ENCODE measurements around the gene SLC25A13.
"Not testable (repeated sequence)": the region's sequence is repeated elsewhere in the genome, so short reads cannot be mapped to it uniquely, and the experiment has no call there.

SLC25A13 gene

GRCh38 chr7:96199421-96199820 is 122.5 kb downstream of the SLC25A13 start:
- no peak for DNase-seq

DNA sequence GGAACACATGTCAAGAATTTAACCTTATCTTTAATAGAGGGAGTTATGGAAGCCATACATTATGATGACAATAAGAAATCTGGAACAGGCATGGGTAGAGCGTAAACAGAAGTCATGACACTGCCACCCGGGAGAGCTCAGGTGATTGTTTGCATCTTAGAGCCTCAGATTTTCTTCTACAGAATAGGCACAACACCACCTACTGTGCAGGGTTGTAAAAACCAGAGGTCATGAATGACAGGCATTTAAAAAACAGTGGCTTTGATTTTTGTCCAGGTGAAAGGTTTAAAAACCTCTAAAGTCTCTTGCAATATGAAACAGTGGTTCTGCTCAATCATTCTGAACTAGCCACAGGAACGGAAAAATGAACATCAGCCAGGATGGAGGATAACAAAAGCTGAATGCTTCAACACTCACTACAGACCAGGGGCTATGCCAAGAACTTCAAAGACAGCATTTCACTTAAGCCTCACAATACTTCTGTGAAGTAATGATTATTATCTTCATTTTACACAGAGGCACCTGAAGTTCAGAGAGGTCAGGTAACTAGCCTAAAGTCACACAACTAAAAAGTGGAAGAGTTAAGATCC is 123.8 kb downstream of the SLC25A13 start:
- DNase-seq = no peak

GRCh38 chr7:96196676-96197075 is 125.2 kb downstream of the SLC25A13 start:
- DNase-seq = no peak

- no peak for DNase-seq
Observed at GRCh38 chr7:96189129-96189820, 132.6 kb downstream of the SLC25A13 start.

- DNase-seq = no peak
Observed at GRCh38 chr7:96188591-96188991, 133.3 kb downstream of the SLC25A13 start.

- no peak for DNase-seq
Observed at GRCh38 chr7:96188174-96188581, 133.7 kb downstream of the SLC25A13 start.

GRCh38 chr7:96187735-96188134 is 134.2 kb downstream of the SLC25A13 start:
- DNase-seq = no peak

DNA sequence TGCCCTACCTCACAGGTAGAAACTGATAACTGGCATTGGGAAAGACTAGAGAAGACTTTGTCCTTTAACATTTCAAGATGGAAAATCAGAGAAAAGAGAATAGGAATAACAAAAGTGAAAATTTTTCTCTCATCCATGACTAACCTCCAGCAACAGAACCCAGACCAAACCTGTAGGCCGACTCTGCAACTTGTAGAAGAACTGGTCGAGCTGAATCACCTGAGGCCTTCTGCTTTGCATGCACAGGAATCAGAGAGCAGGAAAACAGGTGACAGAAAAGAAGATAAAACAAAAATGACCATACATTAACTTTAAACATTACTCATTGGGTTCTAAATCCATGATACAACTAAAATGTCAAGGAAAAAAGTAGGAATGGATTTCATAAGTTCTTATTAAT is 137.1 kb downstream of the SLC25A13 start:
- DNase-seq = no peak

DNA sequence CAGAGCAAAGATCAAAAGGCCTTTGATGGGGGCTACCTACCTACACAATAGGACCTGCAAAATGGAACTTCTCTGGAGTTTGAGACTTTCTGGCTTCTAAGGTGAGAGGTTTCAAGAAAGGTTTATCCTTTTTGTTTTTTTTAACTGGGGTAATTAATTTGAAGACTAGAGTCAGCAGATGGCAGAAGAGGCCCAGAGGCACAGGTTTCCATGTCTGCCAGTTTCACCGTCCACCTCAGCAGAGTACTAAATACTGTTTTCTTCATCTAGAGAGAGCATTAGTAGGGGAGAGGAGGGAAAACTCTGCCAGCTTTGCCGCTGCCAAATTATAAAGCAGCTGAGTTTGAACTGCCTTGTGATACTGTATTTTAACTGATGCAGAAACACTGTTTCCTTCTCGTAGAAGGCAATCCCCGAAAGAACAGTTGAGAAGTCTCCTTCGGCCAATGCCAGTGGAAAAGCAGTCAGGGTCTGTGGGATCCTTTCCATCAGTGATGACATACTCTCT is 138.7 kb downstream of the SLC25A13 start:
- no peak for DNase-seq

- no peak for DNase-seq
Observed at GRCh38 chr7:96182424-96183158, 139.3 kb downstream of the SLC25A13 start.

DNA sequence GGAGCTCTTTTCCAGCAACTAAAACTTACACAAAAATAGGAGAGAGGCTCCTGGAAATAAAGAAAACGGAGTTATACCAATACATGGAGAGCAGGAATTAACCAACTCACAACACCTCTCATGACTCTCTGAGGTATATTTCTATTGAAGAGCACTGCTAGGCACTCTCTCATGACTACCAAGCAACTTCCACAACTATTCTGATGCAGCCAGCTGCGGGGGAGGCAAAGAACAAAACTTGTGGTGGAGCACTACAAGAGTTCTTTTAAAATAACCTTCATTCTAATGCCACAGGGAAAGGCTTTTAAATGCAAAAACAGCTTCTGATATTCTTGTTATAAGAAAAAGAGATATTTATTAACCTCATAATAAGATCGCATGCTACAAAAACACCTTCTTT is 140.7 kb downstream of the SLC25A13 start:
- DNase-seq = no peak

- DNase-seq = no peak
Observed at GRCh38 chr7:96179837-96180236, 142.1 kb downstream of the SLC25A13 start.

DNA sequence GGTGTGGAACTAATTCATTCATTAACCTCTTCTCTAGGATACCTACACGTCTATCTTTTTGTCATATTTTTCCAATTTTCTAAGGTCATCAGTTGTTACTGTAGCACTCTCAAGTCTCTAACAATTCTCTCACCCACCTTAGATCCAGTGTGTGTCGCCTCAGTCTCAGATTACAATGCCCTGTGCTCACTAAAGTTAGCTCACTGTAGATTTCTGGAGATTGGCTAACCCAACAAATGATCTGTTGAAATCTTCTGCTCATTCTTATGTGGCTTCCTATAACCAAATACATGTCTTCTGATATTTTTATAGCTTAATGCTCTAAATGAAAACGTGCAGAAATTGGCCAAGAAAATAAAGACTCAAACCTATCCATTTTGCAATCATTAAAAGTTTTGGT is 142.6 kb downstream of the SLC25A13 start:
- no peak for DNase-seq

DNA sequence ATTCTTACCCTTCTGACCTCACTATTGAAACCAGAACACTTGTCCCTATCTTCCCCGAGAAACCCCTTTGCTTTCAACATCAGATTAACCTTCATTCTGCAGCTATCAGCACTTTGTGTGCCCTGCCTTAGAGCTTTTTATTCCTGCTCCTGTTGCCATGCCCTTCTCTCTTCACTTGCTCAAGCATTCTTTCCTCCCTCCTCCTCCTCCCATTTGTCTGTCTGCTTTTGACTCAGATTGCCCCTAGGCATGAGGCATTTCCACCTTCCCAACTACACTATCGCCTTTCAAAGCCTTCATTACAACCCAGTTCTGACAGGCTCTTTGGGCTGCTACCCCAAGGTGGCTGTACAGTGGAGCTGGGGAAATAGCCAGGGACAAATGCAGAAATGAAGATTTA is 143.3 kb downstream of the SLC25A13 start:
- no peak for DNase-seq

DNA sequence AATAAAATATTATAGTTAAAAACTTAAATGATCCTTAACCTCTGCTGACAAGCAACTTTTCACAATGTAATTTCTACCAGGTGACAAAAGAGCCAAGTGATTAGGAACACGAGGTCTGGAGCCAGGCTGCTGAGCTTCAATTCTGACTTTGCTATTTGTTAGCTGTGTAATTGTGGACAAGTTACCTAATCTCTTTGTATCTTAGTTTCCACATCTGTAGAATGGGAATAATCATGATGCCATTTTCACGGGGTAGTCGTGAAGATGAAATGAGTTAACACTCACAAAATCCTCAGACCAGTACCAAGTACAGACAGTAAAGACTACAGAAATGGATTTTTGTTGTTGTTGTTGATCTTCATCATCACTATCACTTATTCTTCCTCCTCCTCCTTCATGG is 144.5 kb downstream of the SLC25A13 start:
- no peak for DNase-seq

- peak; percentile 27 for DNase-seq
Observed at GRCh38 chr7:96174812-96175211, 147.1 kb downstream of the SLC25A13 start.

DNA sequence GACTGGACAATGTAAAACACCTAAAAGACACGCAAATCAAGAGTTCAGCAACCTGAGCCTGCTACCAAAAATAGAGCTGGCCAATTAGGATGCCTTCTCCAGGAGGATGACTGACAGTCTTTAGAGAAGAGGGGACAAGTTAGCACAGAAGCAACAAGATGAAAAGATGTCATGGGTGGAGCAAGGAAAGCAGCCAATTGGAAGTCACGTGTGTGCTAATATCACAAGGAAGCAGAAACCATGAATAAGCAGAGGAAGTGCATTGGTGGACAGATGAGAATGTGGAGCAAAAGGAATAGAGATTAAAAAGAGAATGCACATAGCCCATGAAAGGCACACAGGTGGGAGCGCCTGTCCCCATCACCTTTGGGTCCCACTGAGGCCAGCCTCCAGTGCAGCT is 148.1 kb downstream of the SLC25A13 start:
- peak; percentile 43 for DNase-seq

DNA sequence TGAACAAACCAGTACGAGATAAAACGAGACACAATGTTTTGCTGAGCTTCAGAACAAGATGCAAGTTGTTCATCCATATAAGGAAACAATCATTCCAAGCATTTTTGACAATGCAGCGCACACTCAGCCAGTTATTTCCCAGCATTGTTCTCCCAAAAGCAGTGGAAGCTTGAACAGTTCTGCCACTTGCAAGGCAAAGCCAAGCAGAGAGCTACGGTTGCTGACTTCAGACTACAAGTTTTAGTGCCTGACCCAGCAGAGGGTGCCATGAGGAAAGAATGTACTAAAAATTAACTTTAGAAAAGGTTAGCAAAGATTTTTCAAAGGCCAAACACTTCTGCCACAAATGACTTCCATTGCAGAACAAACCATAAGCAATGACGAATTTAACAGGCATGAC is 152.5 kb downstream of the SLC25A13 start:
- peak; percentile 55 for DNase-seq

DNA sequence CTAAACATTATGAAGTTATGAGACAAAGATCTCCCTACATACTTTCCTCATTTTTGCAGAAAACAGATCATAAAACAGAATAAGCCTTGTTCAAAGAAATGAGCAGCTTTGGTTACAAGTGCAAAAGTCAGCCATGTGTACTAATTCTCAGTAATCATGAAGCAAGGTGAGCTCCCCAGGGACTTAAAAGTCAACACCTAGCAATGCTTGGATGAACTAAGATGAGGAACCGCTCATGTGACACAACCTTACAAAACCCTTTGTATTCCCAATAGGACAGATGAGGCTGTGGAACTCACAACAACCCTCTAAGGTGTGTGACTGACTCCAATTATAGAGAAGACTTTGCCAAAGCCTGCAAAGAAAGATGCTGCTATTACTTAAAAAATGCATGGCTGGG is 154.5 kb downstream of the SLC25A13 start:
- DNase-seq = no peak

GRCh38 chr7:96161897-96162296 is 160.0 kb downstream of the SLC25A13 start:
- DNase-seq = no peak

DNA sequence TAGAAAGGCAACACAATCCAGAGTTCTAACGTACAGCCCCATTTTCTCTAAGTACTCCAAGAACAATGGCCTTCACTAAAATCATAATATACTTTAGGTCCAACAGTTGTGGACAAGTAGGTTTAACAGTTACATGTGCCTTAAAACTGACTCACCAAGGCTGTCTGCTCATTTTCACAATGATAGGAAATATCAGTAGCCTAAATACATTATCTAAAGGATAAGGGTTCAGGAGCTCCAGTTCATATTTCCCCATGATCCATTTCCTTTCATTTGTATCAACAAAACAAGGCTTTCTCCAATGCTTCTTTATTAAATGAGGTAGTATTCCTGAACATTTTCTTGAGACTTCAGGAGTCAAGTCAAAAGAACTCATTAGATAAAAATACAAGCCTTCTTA is 164.0 kb downstream of the SLC25A13 start:
- no peak for DNase-seq

DNA sequence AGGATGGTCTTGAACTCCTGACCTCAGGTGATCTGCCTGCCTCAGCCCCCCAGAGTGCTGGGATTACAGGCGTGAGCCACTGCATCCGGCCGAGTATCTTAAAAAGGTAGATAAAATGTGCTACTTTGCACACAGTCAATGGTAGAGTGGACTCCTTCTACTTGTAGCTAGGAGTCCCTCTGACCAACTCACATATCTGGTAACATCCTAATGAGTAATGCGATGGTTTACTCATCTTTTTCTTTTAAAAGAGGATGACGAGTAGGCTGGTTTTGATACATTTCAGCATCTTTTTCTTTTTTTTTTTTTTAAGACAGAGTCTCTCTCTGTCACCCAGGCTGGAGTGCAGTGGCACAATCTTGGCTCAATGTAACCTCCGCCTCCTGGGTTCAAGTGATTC is 167.4 kb downstream of the SLC25A13 start:
- not testable (repeated sequence) for DNase-seq

DNA sequence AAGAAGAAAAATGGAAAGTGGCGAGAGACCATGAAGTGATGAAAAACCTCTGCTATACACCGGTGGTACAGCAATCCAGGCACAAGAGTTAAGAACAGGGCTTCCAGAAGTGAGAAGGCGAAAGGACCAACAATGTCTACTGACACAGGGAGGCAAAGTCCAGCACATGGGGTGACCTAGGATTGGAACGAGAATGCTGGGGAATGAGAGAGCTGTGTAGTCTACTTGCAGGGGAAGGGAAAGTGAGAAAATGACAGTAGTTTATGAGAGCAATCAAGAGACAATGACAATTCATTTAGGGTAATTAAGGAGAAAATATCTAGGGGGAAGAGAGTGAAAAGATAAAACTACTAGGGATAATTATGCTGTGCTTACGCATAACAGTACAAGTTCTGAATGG is 169.2 kb downstream of the SLC25A13 start:
- no peak for DNase-seq

GRCh38 chr7:96151889-96152288 is 170.0 kb downstream of the SLC25A13 start:
- no peak for DNase-seq

Measured in midbrain (tissue), 1 donor.